ENCODE measurements around the gene ABHD18.
"Not testable (repeated sequence)": the region's sequence is repeated elsewhere in the genome, so short reads cannot be mapped to it uniquely, and the experiment has no call there.

The ABHD18 gene

DNA sequence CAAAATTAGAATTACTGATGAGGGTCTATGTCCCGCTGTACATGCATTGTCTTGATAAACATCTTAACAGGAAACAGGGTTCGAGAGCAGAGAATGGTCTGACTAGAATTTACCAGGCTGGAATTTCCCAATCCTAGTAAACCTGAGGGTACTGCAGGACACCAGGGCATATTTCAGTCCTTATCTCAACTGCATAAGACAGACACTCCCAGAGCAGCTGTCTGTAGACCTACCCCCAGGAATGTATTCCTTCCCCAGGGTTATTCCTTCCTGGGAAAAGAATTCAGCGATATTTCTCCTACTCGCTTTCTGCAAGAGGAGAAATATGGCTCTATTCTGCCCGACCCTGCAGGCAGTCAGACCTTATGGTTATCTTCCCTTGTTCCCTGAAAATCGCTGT lies 31.3 kb downstream of the ABHD18 start:
- whole genome bisulfite sequencing, 2 donors (ENCODE audit: extremely low coverage in 2 of 2, insufficient read length in 2 of 2, insufficient replicate concordance in 1 of 2), result no CpG with 5 or more reads among the region's 6 CpGs
- not testable (repeated sequence) for H3K9ac ChIP-seq (ENCODE audit: low read depth, low read length, poor library complexity); H3K27ac ChIP-seq (replicated peaks; ENCODE audit: low read length); H3K79me1 ChIP-seq (ENCODE audit: low read depth, low read length); DNase-seq (ENCODE audit: low spot score); H3K4ac ChIP-seq (ENCODE audit: low read length); H4K8ac ChIP-seq (ENCODE audit: low read depth, low read length); H4K91ac ChIP-seq (ENCODE audit: low read depth, low read length, poor library complexity); H3K18ac ChIP-seq (ENCODE audit: low read length); H2AK5ac ChIP-seq (ENCODE audit: low read depth, low read length); H2BK12ac ChIP-seq (ENCODE audit: low read length); H3K4me1 ChIP-seq (ENCODE audit: control insufficient read depth in 2 of 2, insufficient read depth in 1 of 2, low read depth in 1 of 2, low read length in 2 of 2); H3K36me3 ChIP-seq (replicated peaks in 1 of 2; ENCODE audit: control insufficient read depth in 2 of 2, insufficient read depth in 2 of 2, low read length in 2 of 2); H3K4me3 ChIP-seq (ENCODE audit: low read length in 2 of 2); H3K14ac ChIP-seq (ENCODE audit: low read length); H2BK5ac ChIP-seq (ENCODE audit: low read length); H2AFZ ChIP-seq (ENCODE audit: low read length); H3K23ac ChIP-seq (ENCODE audit: low read depth, low read length, poor library complexity); H3K4me2 ChIP-seq (ENCODE audit: insufficient read depth, low read length, poor library complexity, severe bottlenecking); H2BK120ac ChIP-seq (ENCODE audit: low read depth, low read length); H3K27me3 ChIP-seq (ENCODE audit: control insufficient read depth in 3 of 3, insufficient read depth in 3 of 3, low read depth in 1 of 3, low read length in 3 of 3); H2BK15ac ChIP-seq (ENCODE audit: low read length)
- H3K9me3 ChIP-seq (replicated peaks in 1 of 2; ENCODE audit: control insufficient read depth in 2 of 2, insufficient read depth in 1 of 2, low read depth in 1 of 2, low read length in 2 of 2), result peaks cover 0 to 25% of the 10 kb centered on the region in 2 donors

DNA sequence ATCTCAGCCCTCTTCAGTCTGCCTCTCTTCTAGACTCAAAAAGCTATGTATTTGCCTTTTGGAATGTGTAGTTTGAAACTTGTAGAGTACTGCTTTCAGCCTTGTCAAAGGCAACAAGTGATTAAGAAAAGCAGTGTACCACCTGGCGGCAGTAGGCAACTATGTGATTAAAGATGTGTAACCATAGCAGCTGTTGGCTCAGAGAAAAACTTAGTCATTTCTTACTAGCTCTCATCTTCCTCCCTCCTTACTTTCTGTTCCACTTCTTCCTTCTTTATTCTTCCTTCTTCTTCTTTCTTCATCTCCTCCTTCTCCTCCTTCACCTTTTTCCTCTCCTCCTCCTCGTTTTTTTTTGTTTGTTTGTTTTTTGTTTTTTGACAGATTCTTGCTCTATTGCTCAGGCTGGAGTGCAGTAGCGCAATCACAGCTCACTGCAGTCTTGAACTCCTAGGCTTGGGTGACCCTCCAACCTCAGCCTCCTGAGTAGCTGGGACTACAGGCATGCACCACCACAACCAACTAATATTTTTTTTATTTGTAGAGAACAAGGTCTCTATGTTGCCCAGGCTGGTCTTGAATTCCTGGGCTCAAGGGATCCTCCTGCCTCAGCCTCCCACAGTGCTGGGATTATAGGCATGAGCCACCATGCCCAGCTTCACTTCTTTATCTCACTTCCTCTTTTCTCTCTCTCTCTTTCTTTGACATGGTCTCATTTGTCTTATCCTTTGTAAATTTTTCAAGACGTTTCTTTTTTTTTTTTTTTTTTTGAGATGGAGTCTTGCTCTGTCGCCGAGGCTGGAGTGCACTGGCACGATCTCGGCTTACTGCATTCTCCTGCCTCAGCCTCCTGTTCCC lies 32.6 kb downstream of the ABHD18 start:
- H3K4me2 ChIP-seq (ENCODE audit: insufficient read depth, low read length, poor library complexity, severe bottlenecking), result no peak overlapping the region
- no peak overlapping the region for H3K4ac ChIP-seq (ENCODE audit: low read length)
- no peak overlapping the region for H3K18ac ChIP-seq (ENCODE audit: low read length)
- no peak overlapping the region for H2BK5ac ChIP-seq (ENCODE audit: low read length)
- H2AK5ac ChIP-seq (ENCODE audit: low read depth, low read length), result no peak overlapping the region
- no peak for DNase-seq (ENCODE audit: low spot score)
- H2AFZ ChIP-seq (ENCODE audit: low read length), result no peak overlapping the region
- H3K27ac ChIP-seq (replicated peaks; ENCODE audit: low read length), result no peak overlapping the region
- H3K4me3 ChIP-seq (ENCODE audit: low read length in 2 of 2), result no peak overlapping the region
- H3K79me1 ChIP-seq (ENCODE audit: low read depth, low read length), result no peaks in the 10 kb centered on the region
- H3K9me3 ChIP-seq (replicated peaks in 1 of 2; ENCODE audit: control insufficient read depth in 2 of 2, insufficient read depth in 1 of 2, low read depth in 1 of 2, low read length in 2 of 2), result peaks cover 0 to 25% of the 10 kb centered on the region in 2 donors
- H3K27me3 ChIP-seq (ENCODE audit: control insufficient read depth in 3 of 3, insufficient read depth in 3 of 3, low read depth in 1 of 3, low read length in 3 of 3), result no peaks in the 10 kb centered on the region
- WGBS, 2 donors (ENCODE audit: extremely low coverage in 2 of 2, insufficient read length in 2 of 2, insufficient replicate concordance in 1 of 2), result 100% methylated on average over 1 of the region's 8 CpGs; no CpG with 5 or more reads in 1 of the 2 donors
- H2BK120ac ChIP-seq (ENCODE audit: low read depth, low read length), result no peak overlapping the region
- no peak overlapping the region for H3K9ac ChIP-seq (ENCODE audit: low read depth, low read length, poor library complexity)
- H3K23ac ChIP-seq (ENCODE audit: low read depth, low read length, poor library complexity), result no peak overlapping the region
- H2BK15ac ChIP-seq (ENCODE audit: low read length), result no peak overlapping the region
- H2BK12ac ChIP-seq (ENCODE audit: low read length), result no peak overlapping the region
- no peaks in the 10 kb centered on the region for H3K36me3 ChIP-seq (replicated peaks in 1 of 2; ENCODE audit: control insufficient read depth in 2 of 2, insufficient read depth in 2 of 2, low read length in 2 of 2)
- H3K14ac ChIP-seq (ENCODE audit: low read length), result no peak overlapping the region
- H4K8ac ChIP-seq (ENCODE audit: low read depth, low read length), result no peak overlapping the region
- no peak overlapping the region for H4K91ac ChIP-seq (ENCODE audit: low read depth, low read length, poor library complexity)
- no peaks in the 10 kb centered on the region for H3K4me1 ChIP-seq (ENCODE audit: control insufficient read depth in 2 of 2, insufficient read depth in 1 of 2, low read depth in 1 of 2, low read length in 2 of 2)

DNA sequence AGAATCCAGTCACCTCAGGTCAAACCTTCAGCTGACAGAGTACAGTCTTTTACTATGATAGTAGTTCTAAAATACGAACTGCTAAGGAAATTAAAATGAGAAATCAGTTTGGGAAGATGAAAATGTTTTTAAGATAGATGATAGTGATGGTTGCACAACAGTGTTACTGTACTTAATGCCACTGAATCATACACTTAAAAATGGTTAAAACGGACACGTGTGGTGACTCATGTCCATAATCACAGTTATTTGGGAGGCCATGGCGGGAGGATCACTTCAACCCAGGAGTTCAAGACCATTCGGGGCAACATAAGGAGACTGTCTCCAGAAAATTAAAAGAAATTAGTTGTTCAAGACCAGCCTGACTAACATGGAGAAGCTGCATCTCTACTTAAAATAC lies 41.4 kb downstream of the ABHD18 start:
- no peaks in the 10 kb centered on the region for H3K9me3 ChIP-seq (replicated peaks in 1 of 2; ENCODE audit: control insufficient read depth in 2 of 2, insufficient read depth in 1 of 2, low read depth in 1 of 2, low read length in 2 of 2)
- H3K9ac ChIP-seq (ENCODE audit: low read depth, low read length, poor library complexity), result no peak overlapping the region
- H2BK15ac ChIP-seq (ENCODE audit: low read length), result no peak overlapping the region
- peaks cover 0 to 5% of the 10 kb centered on the region in 2 donors for H3K36me3 ChIP-seq (replicated peaks in 1 of 2; ENCODE audit: control insufficient read depth in 2 of 2, insufficient read depth in 2 of 2, low read length in 2 of 2)
- no peak overlapping the region for H3K27ac ChIP-seq (replicated peaks; ENCODE audit: low read length)
- no peak overlapping the region for H3K4ac ChIP-seq (ENCODE audit: low read length)
- no peaks in the 10 kb centered on the region for H3K79me1 ChIP-seq (ENCODE audit: low read depth, low read length)
- no peak overlapping the region for H2BK120ac ChIP-seq (ENCODE audit: low read depth, low read length)
- no peaks in the 10 kb centered on the region for H3K27me3 ChIP-seq (ENCODE audit: control insufficient read depth in 3 of 3, insufficient read depth in 3 of 3, low read depth in 1 of 3, low read length in 3 of 3)
- 100% methylated on average over 1 of the region's 5 CpGs; no CpG with 5 or more reads in 1 of the 2 donors for WGBS, 2 donors (ENCODE audit: extremely low coverage in 2 of 2, insufficient read length in 2 of 2, insufficient replicate concordance in 1 of 2)
- no peak overlapping the region for H3K4me2 ChIP-seq (ENCODE audit: insufficient read depth, low read length, poor library complexity, severe bottlenecking)
- H2BK5ac ChIP-seq (ENCODE audit: low read length), result no peak overlapping the region
- no peak overlapping the region for H4K91ac ChIP-seq (ENCODE audit: low read depth, low read length, poor library complexity)
- no peak overlapping the region for H2BK12ac ChIP-seq (ENCODE audit: low read length)
- no peaks in the 10 kb centered on the region for H3K4me1 ChIP-seq (ENCODE audit: control insufficient read depth in 2 of 2, insufficient read depth in 1 of 2, low read depth in 1 of 2, low read length in 2 of 2)
- no peak overlapping the region for H4K8ac ChIP-seq (ENCODE audit: low read depth, low read length)
- H3K4me3 ChIP-seq (ENCODE audit: low read length in 2 of 2), result no peak overlapping the region
- H2AFZ ChIP-seq (ENCODE audit: low read length), result no peak overlapping the region
- no peak overlapping the region for H2AK5ac ChIP-seq (ENCODE audit: low read depth, low read length)
- H3K23ac ChIP-seq (ENCODE audit: low read depth, low read length, poor library complexity), result no peak overlapping the region
- DNase-seq (ENCODE audit: low spot score), result no peak
- no peak overlapping the region for H3K14ac ChIP-seq (ENCODE audit: low read length)
- no peak overlapping the region for H3K18ac ChIP-seq (ENCODE audit: low read length)

DNA sequence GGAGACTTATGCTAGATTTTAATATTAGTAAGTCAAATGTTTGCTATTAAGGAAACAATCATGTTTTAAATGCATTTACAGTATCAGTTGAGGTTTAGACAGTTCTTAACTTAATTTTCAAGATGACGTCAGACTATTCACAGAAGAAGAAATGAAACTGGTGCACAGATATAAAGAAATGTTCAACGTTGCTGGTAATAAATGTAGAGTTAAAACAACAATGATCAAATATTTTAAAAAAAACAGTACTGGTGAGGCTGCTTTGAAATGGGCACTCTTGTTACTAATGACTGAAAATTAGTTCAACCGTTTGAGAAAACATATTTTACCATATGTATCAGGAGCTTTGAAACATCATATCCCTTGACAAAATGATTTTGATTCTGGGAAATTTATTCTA lies 44.2 kb downstream of the ABHD18 start:
- no peak overlapping the region for H3K4me2 ChIP-seq (ENCODE audit: insufficient read depth, low read length, poor library complexity, severe bottlenecking)
- H2BK5ac ChIP-seq (ENCODE audit: low read length), result no peak overlapping the region
- no peak overlapping the region for H2BK120ac ChIP-seq (ENCODE audit: low read depth, low read length)
- H3K36me3 ChIP-seq (replicated peaks in 1 of 2; ENCODE audit: control insufficient read depth in 2 of 2, insufficient read depth in 2 of 2, low read length in 2 of 2), result peaks cover 0 to 12% of the 10 kb centered on the region in 2 donors
- H3K23ac ChIP-seq (ENCODE audit: low read depth, low read length, poor library complexity), result no peak overlapping the region
- H3K14ac ChIP-seq (ENCODE audit: low read length), result no peak overlapping the region
- no peak overlapping the region for H2BK12ac ChIP-seq (ENCODE audit: low read length)
- H3K4me1 ChIP-seq (ENCODE audit: control insufficient read depth in 2 of 2, insufficient read depth in 1 of 2, low read depth in 1 of 2, low read length in 2 of 2), result no peaks in the 10 kb centered on the region
- no peak overlapping the region for H3K4ac ChIP-seq (ENCODE audit: low read length)
- H2AFZ ChIP-seq (ENCODE audit: low read length), result no peak overlapping the region
- no peak overlapping the region for H2AK5ac ChIP-seq (ENCODE audit: low read depth, low read length)
- no peak overlapping the region for H3K9ac ChIP-seq (ENCODE audit: low read depth, low read length, poor library complexity)
- no peaks in the 10 kb centered on the region for H3K79me1 ChIP-seq (ENCODE audit: low read depth, low read length)
- no peak overlapping the region for H3K18ac ChIP-seq (ENCODE audit: low read length)
- no CpG with 5 or more reads among the region's 3 CpGs for WGBS, 2 donors (ENCODE audit: extremely low coverage in 2 of 2, insufficient read length in 2 of 2, insufficient replicate concordance in 1 of 2)
- H3K27me3 ChIP-seq (ENCODE audit: control insufficient read depth in 3 of 3, insufficient read depth in 3 of 3, low read depth in 1 of 3, low read length in 3 of 3), result no peaks in the 10 kb centered on the region
- H3K4me3 ChIP-seq (ENCODE audit: low read length in 2 of 2), result no peak overlapping the region
- no peak overlapping the region for H4K91ac ChIP-seq (ENCODE audit: low read depth, low read length, poor library complexity)
- H3K9me3 ChIP-seq (replicated peaks in 1 of 2; ENCODE audit: control insufficient read depth in 2 of 2, insufficient read depth in 1 of 2, low read depth in 1 of 2, low read length in 2 of 2), result no peaks in the 10 kb centered on the region
- no peak overlapping the region for H2BK15ac ChIP-seq (ENCODE audit: low read length)
- no peak for DNase-seq (ENCODE audit: low spot score)
- no peak overlapping the region for H4K8ac ChIP-seq (ENCODE audit: low read depth, low read length)
- no peak overlapping the region for H3K27ac ChIP-seq (replicated peaks; ENCODE audit: low read length)

Data from neuronal stem cell (in vitro differentiated cells).